Naive thymus-derived CD8-positive, alpha-beta T cell (primary cell): Measurements from ENCODE around the gene XRCC5. TPM values are rescaled to one million over a fixed set of nuclear protein-coding genes. Genes with fewer than 3 reads are reported as not detected.

Experiments used
- polyA plus RNA-seq, 3 donors: library from polyadenylated mRNA; unstranded; fragments of 300-500 nt; fragmentation: Illumina TruSeq; gene quantifications; one replicate each; pipeline ENCODE4 v1.2.3, GENCODE V29; 2021
- total RNA-seq, 8 experiments: library from RNA in 2 of 8; stranded (reverse) in 2 of 8; gene quantifications; one replicate each; pipeline ENCODE4 v1.2.3 and lab custom pipeline; 2021 to 2026

XRCC5 gene
- total and polyA plus RNA-seq, 5 experiments from 2014 or later = 231 to 364 (median 311) TPM

Other genes with a start within 250 kb of the XRCC5 start
- 1 to 10 TPM; 5.2 to 8.5 TPM for gene MREG, start 95.8 kb upstream of the XRCC5 start, total RNA-seq
- 1 to 10 TPM in 2 of 3 donors, under 1 TPM in 1; 0.97 to 3.3 (median 2.7) TPM for gene MREG, start 95.8 kb upstream of the XRCC5 start, polyA plus RNA-seq
- gene PECR, start 27.5 kb upstream of the XRCC5 start, total RNA-seq = 10 to 100 TPM; 15.7 to 20.7 TPM
- 10 to 100 TPM; 25.4 to 33.3 (median 28.6) TPM for gene PECR, start 27.5 kb upstream of the XRCC5 start, polyA plus RNA-seq
- 1 to 10 TPM; 2.6 to 4.1 TPM for gene TMEM169, start 27.4 kb upstream of the XRCC5 start, total RNA-seq
- 1 to 10 TPM in 2 of 3 donors, under 1 TPM in 1; 0.73 to 2.0 (median 1.8) TPM for gene TMEM169, start 27.4 kb upstream of the XRCC5 start, polyA plus RNA-seq